Measurements from ENCODE around the gene DCAF5. TPM values are rescaled to one million over a fixed set of nuclear protein-coding genes. Genes with fewer than 3 reads are reported as not detected.

Gene DCAF5
- polyA plus RNA-seq, 3 donors: 56.3 to 65.9 (median 57.9) TPM

Other genes starting within 250 kb of the DCAF5 start
- 10 to 100 TPM; 70.8 to 79.7 (median 71.4) TPM for gene ACTN1, start 173.8 kb downstream of the DCAF5 start, polyA plus RNA-seq (ENCODE audit: insufficient read length in 3 of 3)
- 10 to 100 TPM; 31.8 to 35.5 (median 33.7) TPM for gene EXD2, start 38.4 kb upstream of the DCAF5 start, polyA plus RNA-seq (ENCODE audit: insufficient read length in 3 of 3)
- gene GALNT16, start 107.0 kb upstream of the DCAF5 start, polyA plus RNA-seq (ENCODE audit: insufficient read length in 3 of 3): 1 to 10 TPM; 4.5 to 7.0 (median 6.4) TPM
- gene ERH, start 245.2 kb upstream of the DCAF5 start, polyA plus RNA-seq (ENCODE audit: insufficient read length in 3 of 3): 100 to 1,000 TPM; 302 to 420 (median 366) TPM
- 10 to 100 TPM; 77.5 to 84.4 (median 78.2) TPM for gene SLC39A9, start 245.6 kb upstream of the DCAF5 start, polyA plus RNA-seq (ENCODE audit: insufficient read length in 3 of 3)

Data from renal cortex interstitium (tissue), 3 donors.